Neural progenitor cell (in vitro differentiated cells): ENCODE data around the gene PTPRK. TPM values are rescaled to one million over a fixed set of nuclear protein-coding genes. Genes with fewer than 3 reads are reported as not detected.

Experiments used
- DNase-seq: peaks from one replicate; pipeline ENCODE4 v3.0.0-alpha.2; 2016; ENCODE audit warnings: low spot score
- H2AFZ ChIP-seq: fragments of 200-600 bp; sonication (generic); replicated peaks from 2 replicates; pipeline ENCODE4 v1.6.1; 2016; ENCODE audit warnings: antibody characterized with exemption
- H3F3A ChIP-seq: fragments of 200-600 bp; sonication (generic); 2 replicates; pipeline ENCODE4 v1.6.1; 2016; ENCODE audit warnings: antibody characterized with exemption, low read depth
- H3K27ac ChIP-seq: fragments of 200-600 bp; sonication (generic); 2 replicates; pipeline ENCODE4 v1.5.1; 2016; ENCODE audit warnings: mild to moderate bottlenecking
- H3K27me3 ChIP-seq: fragments of 200-600 bp; sonication (generic); 2 replicates; pipeline ENCODE4 v1.6.1; 2016; ENCODE audit warnings: mild to moderate bottlenecking, moderate library complexity
- H3K36me3 ChIP-seq: fragments of 200-600 bp; sonication (generic); 2 replicates; pipeline ENCODE4 v1.5.1; 2016
- H3K4me1 ChIP-seq: fragments of 200-600 bp; sonication (generic); 2 replicates; pipeline ENCODE4 v1.6.1; 2016; ENCODE audit warnings: mixed run types
- H3K4me2 ChIP-seq: fragments of 200-600 bp; sonication (generic); 2 replicates; pipeline ENCODE4 v1.6.1; 2016
- H3K4me3 ChIP-seq: fragments of 200-600 bp; sonication (generic); 2 replicates; pipeline ENCODE4 v1.5.1; 2016
- H3K79me2 ChIP-seq: fragments of 200-600 bp; sonication (generic); 2 replicates; pipeline ENCODE4 v1.6.1; 2016; ENCODE audit warnings: low read depth
- H3K9ac ChIP-seq: fragments of 200-600 bp; sonication (generic); 2 replicates; pipeline ENCODE4 v1.6.1; 2016
- H3K9me3 ChIP-seq: fragments of 200-600 bp; sonication (generic); 2 replicates; pipeline ENCODE4 v1.5.1; 2016; ENCODE audit warnings: low read depth
- H4K20me1 ChIP-seq: fragments of 200-600 bp; sonication (generic); 2 replicates; pipeline ENCODE4 v1.6.1; 2016; ENCODE audit warnings: low read depth
- H3K27ac Mint-ChIP-seq: 3 replicates; pipeline ENCODE4 v1.8.0; 2021; ENCODE audit warnings: mixed read lengths
- H3K27me3 Mint-ChIP-seq: 2 replicates; pipeline ENCODE4 v1.8.0; 2022; ENCODE audit warnings: low read depth, mild to moderate bottlenecking, inconsistent platforms, moderate library complexity, mixed read lengths; ENCODE audit not compliant: insufficient read depth
- H3K36me3 Mint-ChIP-seq: 3 replicates; pipeline ENCODE4 v1.8.0; 2021; ENCODE audit warnings: mixed read lengths
- H3K4me1 Mint-ChIP-seq: 3 replicates; pipeline ENCODE4 v1.8.0; 2021; ENCODE audit warnings: mixed read lengths
- H3K4me3 Mint-ChIP-seq: 3 replicates; pipeline ENCODE4 v1.8.0; 2021; ENCODE audit warnings: mild to moderate bottlenecking, moderate library complexity, mixed read lengths
- H3K9me3 Mint-ChIP-seq: 3 replicates; pipeline ENCODE4 v1.8.0; 2020; ENCODE audit warnings: mixed read lengths
- EZH2 ChIP-seq: fragments of 200-600 bp; sonication (generic); IDR thresholded peaks from 2 replicates; pipeline ENCODE4 v1.6.1; 2017; ENCODE audit warnings: antibody characterized with exemption, mild to moderate bottlenecking, moderate library complexity
- EZH2phosphoT487 ChIP-seq: fragments of 200-600 bp; sonication (generic); IDR thresholded peaks from 2 replicates; pipeline ENCODE4 v1.6.1; 2017; ENCODE audit warnings: antibody characterized with exemption
- total RNA-seq: library from RNA; depleted of rRNA; stranded (reverse); fragments of >200 nt; gene quantifications from 2 replicates; pipeline ENCODE4 v1.2.3, GENCODE V29; 2015; ENCODE audit warnings: low replicate concordance
- TF ChIP-seq, protein P1 (sequence below): fragments of 200-600 bp; sonication (generic); IDR thresholded peaks from 2 replicates; pipeline ENCODE4 v1.5.1; 2017; ENCODE audit warnings: antibody characterized with exemption, mild to moderate bottlenecking

The PTPRK gene
- total RNA-seq, 1 donor from 2014 or later: 35.0 TPM

DNA sequence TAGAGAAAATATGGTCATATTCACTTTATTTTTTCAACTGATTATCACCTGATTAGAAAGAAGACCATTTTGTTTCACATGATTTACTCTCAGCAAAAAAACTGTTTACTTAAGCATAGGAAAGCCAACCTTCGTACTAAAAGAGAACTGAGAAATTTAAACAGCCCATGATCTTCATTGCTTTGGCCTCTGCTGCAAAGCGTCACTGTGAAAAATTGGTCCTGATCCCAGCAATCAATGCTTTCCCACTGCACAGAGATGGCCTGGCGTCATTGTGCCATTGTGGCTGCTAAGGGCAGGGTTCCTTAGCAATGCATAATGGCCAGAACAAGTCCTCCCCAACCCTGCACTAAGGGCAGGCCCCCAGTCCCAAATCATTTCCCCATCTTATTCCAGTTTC, 599.6 kb downstream of the PTPRK start:
- H3K27ac ChIP-seq: no peak overlapping the region
- H3F3A ChIP-seq: no peaks in the 10 kb centered on the region
- H3K4me2 ChIP-seq: no peak overlapping the region
- Mint-ChIP-seq H3K4me1 (no peaks in the 10 kb centered on the region), H3K27me3 (no peaks in the 10 kb centered on the region), H3K4me3 (no peak overlapping the region), H3K36me3 (no peaks in the 10 kb centered on the region), H3K9me3 (peaks cover 2% of the 10 kb centered on the region), H3K27ac (no peak overlapping the region)
- H3K9me3 ChIP-seq: no peaks in the 10 kb centered on the region
- no peak overlapping the region for H3K4me3 ChIP-seq
- H3K36me3 ChIP-seq: no peaks in the 10 kb centered on the region
- no peaks in the 10 kb centered on the region for H3K27me3 ChIP-seq
- no peak for DNase-seq
- no peaks in the 10 kb centered on the region for H3K4me1 ChIP-seq
- H4K20me1 ChIP-seq: no peaks in the 10 kb centered on the region
- H3K79me2 ChIP-seq: no peaks in the 10 kb centered on the region
- H2AFZ ChIP-seq: no peak overlapping the region
- TF ChIP-seq EZH2 (no peak), EZH2phosphoT487 (no peak)
- TF ChIP-seq, protein P1, sequence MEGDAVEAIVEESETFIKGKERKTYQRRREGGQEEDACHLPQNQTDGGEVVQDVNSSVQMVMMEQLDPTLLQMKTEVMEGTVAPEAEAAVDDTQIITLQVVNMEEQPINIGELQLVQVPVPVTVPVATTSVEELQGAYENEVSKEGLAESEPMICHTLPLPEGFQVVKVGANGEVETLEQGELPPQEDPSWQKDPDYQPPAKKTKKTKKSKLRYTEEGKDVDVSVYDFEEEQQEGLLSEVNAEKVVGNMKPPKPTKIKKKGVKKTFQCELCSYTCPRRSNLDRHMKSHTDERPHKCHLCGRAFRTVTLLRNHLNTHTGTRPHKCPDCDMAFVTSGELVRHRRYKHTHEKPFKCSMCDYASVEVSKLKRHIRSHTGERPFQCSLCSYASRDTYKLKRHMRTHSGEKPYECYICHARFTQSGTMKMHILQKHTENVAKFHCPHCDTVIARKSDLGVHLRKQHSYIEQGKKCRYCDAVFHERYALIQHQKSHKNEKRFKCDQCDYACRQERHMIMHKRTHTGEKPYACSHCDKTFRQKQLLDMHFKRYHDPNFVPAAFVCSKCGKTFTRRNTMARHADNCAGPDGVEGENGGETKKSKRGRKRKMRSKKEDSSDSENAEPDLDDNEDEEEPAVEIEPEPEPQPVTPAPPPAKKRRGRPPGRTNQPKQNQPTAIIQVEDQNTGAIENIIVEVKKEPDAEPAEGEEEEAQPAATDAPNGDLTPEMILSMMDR: no peak
- H3K9ac ChIP-seq: no peak overlapping the region
